NK-92 (cell line): Measurements from ENCODE around the gene GINS2.

Experiments used
- DNase-seq: peaks from one replicate; lab custom pipeline; 2025; ENCODE audit not compliant: unreplicated experiment; lab: John Stamatoyannopoulos, UW

GINS2 gene

GRCh38 chr16:85688586-85689284, at the start of gene GINS2:
GINS2 (minus strand) TSS chr16:85688954; CDS start chr16:85688898, 56 bp downstream.
- DNase-seq: peak; percentile 55

GRCh38 chr16:85736921-85737320, 48.2 kb upstream of the GINS2 start:
- no peak for DNase-seq

GRCh38 chr16:85735946-85736345, 47.2 kb upstream of the GINS2 start:
- no peak for DNase-seq

GRCh38 chr16:85735225-85735635, 46.5 kb upstream of the GINS2 start:
- no peak for DNase-seq

GRCh38 chr16:85734311-85735017, 45.7 kb upstream of the GINS2 start:
- DNase-seq: no peak

GRCh38 chr16:85733839-85734170, 45.1 kb upstream of the GINS2 start:
- no peak for DNase-seq

GRCh38 chr16:85733155-85733838, 44.5 kb upstream of the GINS2 start:
- no peak for DNase-seq

GRCh38 chr16:85731179-85731578, 42.4 kb upstream of the GINS2 start:
- DNase-seq: no peak

GRCh38 chr16:85730186-85730465, 41.4 kb upstream of the GINS2 start:
- DNase-seq: no peak

GRCh38 chr16:85729452-85730185, 40.9 kb upstream of the GINS2 start:
- DNase-seq: no peak

- no peak for DNase-seq
Observed at GRCh38 chr16:85728879-85729278, 40.1 kb upstream of the GINS2 start.

- DNase-seq: no peak
Observed at GRCh38 chr16:85724936-85725335, 36.2 kb upstream of the GINS2 start.

GRCh38 chr16:85724126-85724879, 35.5 kb upstream of the GINS2 start:
- DNase-seq: no peak

GRCh38 chr16:85722128-85722893, 33.6 kb upstream of the GINS2 start:
- DNase-seq: no peak

GRCh38 chr16:85720302-85720637, 31.5 kb upstream of the GINS2 start:
- DNase-seq: no peak

GRCh38 chr16:85719605-85720301, 31.0 kb upstream of the GINS2 start:
- no peak for DNase-seq

- DNase-seq: no peak
Observed at GRCh38 chr16:85718682-85719081, 29.9 kb upstream of the GINS2 start.

- no peak for DNase-seq
Observed at GRCh38 chr16:85718153-85718477, 29.4 kb upstream of the GINS2 start.

- no peak for DNase-seq
Observed at GRCh38 chr16:85717393-85718152, 28.8 kb upstream of the GINS2 start.
